Left ventricle myocardium inferior (tissue), 1 donor: ENCODE data around the gene LINGO4. TPM values are rescaled to one million over a fixed set of nuclear protein-coding genes. Genes with fewer than 3 reads are reported as not detected.
A peak's percentile ranks its signal among the peaks of the same experiment; 100 is the strongest.
"Not testable (repeated sequence)": the region's sequence is repeated elsewhere in the genome, so short reads cannot be mapped to it uniquely, and the experiment has no call there.

Experiments
- DNase-seq: peaks from one replicate; pipeline ENCODE4 v3.0.0-alpha.2; 2020
- H3K27ac ChIP-seq: fragments of 200-600 bp; replicated peaks from 2 replicates; pipeline ENCODE4 v1.8.0; 2021
- H3K27me3 ChIP-seq: fragments of 200-600 bp; 2 replicates; pipeline ENCODE4 v1.8.0; 2021; ENCODE audit warnings: low read depth
- H3K36me3 ChIP-seq: fragments of 200-600 bp; 2 replicates; pipeline ENCODE4 v1.8.0; 2021
- H3K4me1 ChIP-seq: fragments of 200-600 bp; 2 replicates; pipeline ENCODE4 v1.8.0; 2021
- H3K4me3 ChIP-seq: fragments of 200-600 bp; 2 replicates; pipeline ENCODE4 v1.8.0; 2021; ENCODE audit warnings: mild to moderate bottlenecking, moderate library complexity
- H3K9me3 ChIP-seq: fragments of 200-600 bp; replicated peaks from 2 replicates; pipeline ENCODE4 v1.8.0; 2021
- intact Hi-C: fragments of 100-400 bp; cut with micrococcal nuclease; formaldehyde crosslinking; loops from one replicate; pipeline ENCODE4 v1.11.0; 2022
- total RNA-seq: library from RNA; stranded (reverse); fragmentation: NEBNext Ultra II Directional; extraction: Animal tissue kit (Norgen Biotek cat#: 25700); gene quantifications from one replicate; pipeline ENCODE4 v1.2.1, GENCODE V29; 2021
- TF ChIP-seq, protein P1 (sequence below): fragments of 200-600 bp; IDR thresholded peaks from 2 replicates; pipeline ENCODE4 v1.8.0; 2021; ENCODE audit warnings: antibody characterized with exemption, mild to moderate bottlenecking, borderline replicate concordance
- donor health status: DM: no; HTN: yes; CAD: no; lungs with severe emphysema.

Gene LINGO4
- total RNA-seq, 1 donor from 2014 or later, result 0.77 TPM

DNA sequence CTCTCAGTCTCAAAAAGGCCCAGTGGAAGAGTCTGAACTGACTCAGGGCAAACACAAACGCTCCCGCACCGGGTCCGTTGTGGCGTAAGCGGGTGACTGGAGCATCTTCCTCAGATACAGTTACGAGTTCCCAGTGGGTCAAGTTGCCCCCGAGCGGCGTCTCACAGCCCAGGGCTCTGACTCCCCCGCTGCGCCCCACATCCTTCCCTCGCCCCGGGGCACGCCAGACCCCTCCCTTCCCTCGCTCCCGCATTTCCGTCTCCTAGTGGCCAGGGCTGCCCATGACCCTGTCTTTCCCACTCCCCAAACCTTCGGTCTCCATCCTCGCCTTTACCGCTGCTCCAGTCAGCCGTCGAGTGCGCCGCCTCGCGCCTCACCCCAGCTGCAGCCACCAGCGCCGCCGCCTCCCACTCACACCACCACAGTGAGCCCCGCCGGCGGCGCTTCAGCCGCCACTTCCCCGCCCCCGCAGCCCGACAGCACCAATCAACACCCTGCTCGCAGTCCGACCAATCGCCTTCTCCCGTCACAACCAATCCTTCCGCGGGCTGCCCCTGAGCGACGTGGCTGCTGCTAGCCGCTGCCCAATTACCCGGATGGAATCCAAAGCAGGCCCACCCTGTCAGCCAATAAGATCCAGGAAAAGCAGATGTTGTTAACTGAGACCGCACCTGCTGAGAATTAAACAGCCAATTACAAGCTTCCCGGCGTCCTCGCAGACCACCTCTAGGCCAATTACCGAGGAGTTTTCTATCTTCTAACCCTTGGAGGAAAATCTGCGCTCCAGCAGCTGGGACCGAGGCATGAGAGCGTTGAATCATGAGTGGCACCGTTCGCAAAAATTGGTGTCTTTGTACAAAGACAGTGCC, 14.9 kb downstream of the LINGO4 start, which contains the start of gene TDRKH:
Gene TDRKH, minus strand, starts transcription at position 430 of the 869 bp plus-strand sequence. CDS start 7,478 bp downstream, outside the sequence.
- DNase-seq, result peak; percentile 98
- peak within 1 kb of the TSS; percentile 75 for H3K4me3 ChIP-seq
- intact Hi-C loops, result no loop called here

DNA sequence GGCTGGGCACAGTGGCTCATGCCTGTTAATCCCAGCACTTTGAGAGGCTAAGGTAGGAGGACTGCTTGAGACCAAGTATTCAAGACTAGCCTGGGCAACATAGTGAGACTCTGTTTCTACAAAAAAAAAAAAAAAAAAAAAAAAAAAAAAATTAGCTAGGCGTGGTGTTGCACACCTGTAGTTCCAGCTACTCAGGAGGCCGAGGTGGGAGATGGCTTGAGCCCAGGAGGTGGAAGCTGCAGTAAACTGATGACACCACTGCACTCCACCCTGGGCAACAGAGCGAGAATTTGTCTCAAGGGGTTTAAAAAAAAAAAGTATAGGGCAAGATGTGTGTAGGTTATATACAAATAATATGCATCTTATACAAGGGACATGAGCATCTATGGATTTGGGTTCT, 17.5 kb downstream of the LINGO4 start:
- H3K4me1 ChIP-seq, result peaks cover 22% of the 10 kb centered on the region
- H3K27me3 ChIP-seq, result no peaks in the 10 kb centered on the region
- no peak overlapping the region for H3K4me3 ChIP-seq
- H3K9me3 ChIP-seq, result no peaks in the 10 kb centered on the region
- intact Hi-C loops, result no loop called here
- H3K27ac ChIP-seq, result no peak overlapping the region
- H3K36me3 ChIP-seq, result no peaks in the 10 kb centered on the region
- no peak for DNase-seq
- TF ChIP-seq, protein P1, sequence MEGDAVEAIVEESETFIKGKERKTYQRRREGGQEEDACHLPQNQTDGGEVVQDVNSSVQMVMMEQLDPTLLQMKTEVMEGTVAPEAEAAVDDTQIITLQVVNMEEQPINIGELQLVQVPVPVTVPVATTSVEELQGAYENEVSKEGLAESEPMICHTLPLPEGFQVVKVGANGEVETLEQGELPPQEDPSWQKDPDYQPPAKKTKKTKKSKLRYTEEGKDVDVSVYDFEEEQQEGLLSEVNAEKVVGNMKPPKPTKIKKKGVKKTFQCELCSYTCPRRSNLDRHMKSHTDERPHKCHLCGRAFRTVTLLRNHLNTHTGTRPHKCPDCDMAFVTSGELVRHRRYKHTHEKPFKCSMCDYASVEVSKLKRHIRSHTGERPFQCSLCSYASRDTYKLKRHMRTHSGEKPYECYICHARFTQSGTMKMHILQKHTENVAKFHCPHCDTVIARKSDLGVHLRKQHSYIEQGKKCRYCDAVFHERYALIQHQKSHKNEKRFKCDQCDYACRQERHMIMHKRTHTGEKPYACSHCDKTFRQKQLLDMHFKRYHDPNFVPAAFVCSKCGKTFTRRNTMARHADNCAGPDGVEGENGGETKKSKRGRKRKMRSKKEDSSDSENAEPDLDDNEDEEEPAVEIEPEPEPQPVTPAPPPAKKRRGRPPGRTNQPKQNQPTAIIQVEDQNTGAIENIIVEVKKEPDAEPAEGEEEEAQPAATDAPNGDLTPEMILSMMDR, result no peak

More for the DNA sequence above, 14.9 kb downstream of the LINGO4 start, which contains the start of gene TDRKH:
- H3K4me1 ChIP-seq, result peaks cover 22% of the 10 kb centered on the region
- H3K36me3 ChIP-seq, result no peaks in the 10 kb centered on the region
- no peaks in the 10 kb centered on the region for H3K9me3 ChIP-seq
- no peaks in the 10 kb centered on the region for H3K27me3 ChIP-seq
- peak within 1 kb of the TSS; percentile 68 for H3K27ac ChIP-seq
- TF ChIP-seq, protein P1, result peak; percentile 42

DNA sequence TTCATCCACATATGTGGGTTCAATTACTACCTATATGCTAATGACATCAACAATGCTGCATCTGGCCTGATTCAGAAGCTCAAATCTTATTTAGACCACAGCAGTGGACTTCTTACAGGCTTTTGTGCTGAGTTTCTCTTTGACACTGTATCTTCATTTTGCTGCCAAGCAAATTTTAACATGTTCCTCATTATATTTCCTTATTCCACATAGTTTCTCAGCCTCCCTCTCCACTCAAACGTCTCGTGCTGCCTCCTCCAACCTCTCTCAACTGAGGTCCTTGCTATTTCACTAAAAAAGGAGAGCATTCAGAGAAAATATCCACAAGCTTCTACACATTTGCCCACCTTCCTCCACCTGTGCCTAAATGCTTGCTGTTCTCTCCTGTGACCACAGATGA, 21.4 kb downstream of the LINGO4 start:
- no peak for DNase-seq
- no peak overlapping the region for H3K4me3 ChIP-seq
- TF ChIP-seq, protein P1, result no peak
- H3K27ac ChIP-seq, result peak overlapping the region; percentile 16
- no peaks in the 10 kb centered on the region for H3K27me3 ChIP-seq
- no peaks in the 10 kb centered on the region for H3K4me1 ChIP-seq
- intact Hi-C loops, result no loop called here
- H3K36me3 ChIP-seq, result peaks cover 26% of the 10 kb centered on the region
- H3K9me3 ChIP-seq, result no peaks in the 10 kb centered on the region

DNA sequence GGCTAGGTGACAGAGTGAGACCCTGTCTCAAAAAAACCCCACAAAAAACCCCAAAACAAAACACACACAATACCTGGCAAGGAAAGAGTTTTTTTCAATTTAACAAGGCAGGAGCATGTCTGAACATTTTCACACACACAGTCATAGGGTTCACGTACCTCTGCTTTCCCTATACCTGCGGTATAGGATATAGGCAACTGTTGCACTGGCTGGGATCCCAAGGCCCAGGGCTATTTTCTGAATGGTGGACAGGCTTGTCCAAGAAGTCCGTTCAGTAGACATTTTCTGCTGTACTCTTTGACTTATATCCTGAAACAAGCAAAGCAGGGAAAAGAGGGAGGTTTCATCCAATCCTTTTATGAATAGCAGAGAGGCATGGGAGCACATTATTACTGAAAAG, 22.5 kb downstream of the LINGO4 start:
- Histone ChIP-seq H3K9me3 (no peaks in the 10 kb centered on the region), H3K4me1 (no peaks in the 10 kb centered on the region), H3K27me3 (no peaks in the 10 kb centered on the region), H3K27ac (peak overlapping the region; percentile 16), H3K36me3 (peaks cover 37% of the 10 kb centered on the region), H3K4me3 (no peak overlapping the region)
- DNase-seq, result no peak
- intact Hi-C loops, result no loop called here
- TF ChIP-seq, protein P1, result no peak

DNA sequence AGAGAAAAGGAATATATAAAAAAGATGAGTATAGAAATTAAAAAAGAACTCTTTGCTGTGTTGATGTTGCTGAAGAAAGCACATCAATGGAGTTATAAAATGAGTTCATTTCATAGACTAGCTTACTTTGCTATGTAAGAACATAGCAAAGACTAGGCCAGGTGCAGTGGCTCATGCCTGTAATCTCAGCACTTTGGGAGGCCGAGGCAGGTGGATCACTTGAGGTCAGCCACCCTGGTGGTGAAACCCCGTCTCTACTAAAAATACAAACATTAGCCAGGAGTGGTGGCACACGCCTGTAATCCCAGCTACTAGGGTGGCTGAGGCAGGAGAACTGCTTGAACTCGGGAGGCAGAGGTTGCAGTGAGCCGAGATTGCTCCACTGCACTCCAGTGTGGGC, 23.2 kb downstream of the LINGO4 start:
- H3K4me3 ChIP-seq, H3K4me1 ChIP-seq, H3K27ac ChIP-seq, DNase-seq, H3K27me3 ChIP-seq, H3K9me3 ChIP-seq, intact Hi-C loops: not testable (repeated sequence)
- peaks cover 42% of the 10 kb centered on the region for H3K36me3 ChIP-seq

DNA sequence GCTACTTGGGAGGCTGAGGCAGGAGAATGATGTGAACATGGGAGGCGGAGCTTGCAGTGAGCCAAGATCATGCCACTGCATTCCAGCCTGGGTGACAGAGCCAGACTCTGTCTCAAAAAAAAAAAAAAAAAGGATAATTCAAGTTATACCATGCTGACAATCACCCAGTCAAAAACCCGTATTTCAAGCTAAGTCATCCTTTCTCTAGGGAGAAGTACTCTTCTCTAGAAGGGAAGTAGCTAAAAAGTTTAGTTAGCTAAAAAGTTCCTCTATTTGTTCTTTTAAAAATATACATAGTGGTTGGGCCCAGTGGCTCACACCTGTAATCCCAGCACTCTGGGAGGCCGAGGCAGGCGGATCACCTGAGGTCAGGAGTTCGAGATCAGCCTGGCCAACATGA, 24.5 kb downstream of the LINGO4 start:
- H3K27me3 ChIP-seq, H3K4me1 ChIP-seq, H3K4me3 ChIP-seq, DNase-seq, intact Hi-C loops, H3K9me3 ChIP-seq, H3K27ac ChIP-seq: not testable (repeated sequence)
- peaks cover 55% of the 10 kb centered on the region for H3K36me3 ChIP-seq
